AG09319 (cell line): ENCODE data around the gene OTOG.

Experiments used
- DNase-seq: peaks from one replicate; pipeline ENCODE4 v3.0.0-alpha.2; 2010; ENCODE audit warnings: low read depth; ENCODE audit errors: extremely low read depth
- CTCF ChIP-seq: IDR thresholded peaks from 2 replicates; pipeline ENCODE4 v1.5.1; 2011; ENCODE audit warnings: low read depth, mild to moderate bottlenecking, inconsistent platforms, low read length, moderate library complexity

OTOG gene

DNA sequence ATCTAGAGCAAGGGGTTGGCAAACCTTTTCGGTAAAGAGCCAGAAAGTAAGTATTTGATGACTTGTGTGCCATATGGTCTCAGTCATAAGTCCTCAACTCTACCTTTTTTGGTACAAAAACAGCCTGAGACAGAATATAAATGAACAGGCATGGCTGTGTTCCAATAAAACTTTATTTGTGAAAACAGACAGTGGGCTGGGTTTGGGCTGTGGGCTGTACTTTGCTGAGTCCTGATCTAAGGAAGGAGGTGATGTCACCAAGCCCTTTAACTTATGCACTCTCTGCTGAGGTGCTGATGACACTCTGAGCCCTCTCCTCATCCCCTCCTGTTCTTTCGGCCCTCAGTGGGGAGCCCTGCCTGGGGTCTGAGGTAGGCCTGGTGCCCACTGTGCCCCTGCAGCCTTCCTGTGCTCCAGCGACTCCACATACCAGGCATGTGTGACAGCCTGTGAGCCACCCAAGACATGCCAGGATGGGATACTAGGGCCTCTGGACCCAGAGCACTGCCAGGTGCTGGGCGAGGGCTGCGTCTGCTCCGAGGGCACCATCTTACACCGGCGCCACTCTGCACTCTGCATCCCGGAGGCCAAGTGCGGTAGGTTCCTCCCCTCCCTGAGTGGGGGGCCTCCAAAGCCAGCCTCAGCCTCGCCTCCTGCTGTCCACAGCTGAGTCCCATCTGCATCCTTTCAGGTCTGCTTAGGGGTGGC is 86.4 kb downstream of the OTOG start:
- no peak for TF ChIP-seq CTCF
- DNase-seq, result no peak

- no peak for DNase-seq
- TF ChIP-seq CTCF, result no peak
Observed at GRCh38 chr11:17633987-17634775, 87.1 kb downstream of the OTOG start.

- DNase-seq, result no peak
- no peak for TF ChIP-seq CTCF
Observed at GRCh38 chr11:17634776-17635550, 87.9 kb downstream of the OTOG start.

DNA sequence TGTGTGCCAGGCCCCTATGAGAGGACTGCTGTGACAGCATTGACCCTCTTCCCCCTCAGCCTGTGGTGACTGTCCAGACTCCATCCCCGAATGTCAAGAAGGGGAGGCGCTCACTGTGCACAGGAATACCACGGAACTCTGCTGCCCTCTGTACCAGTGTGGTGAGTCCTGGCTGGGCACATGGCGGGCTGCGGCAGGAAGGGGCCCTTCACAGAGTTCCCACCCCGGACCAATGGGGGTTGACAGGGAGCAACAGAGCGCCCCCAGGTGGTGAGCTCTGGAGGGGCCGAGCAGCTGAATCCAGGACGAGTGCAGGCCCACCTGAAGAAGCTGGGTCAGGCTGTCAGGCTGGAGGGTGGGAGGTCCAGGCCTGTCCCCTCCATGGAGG is 88.5 kb downstream of the OTOG start:
- no peak for TF ChIP-seq CTCF
- DNase-seq, result no peak

- DNase-seq, result no peak
- TF ChIP-seq CTCF, result no peak
Observed at GRCh38 chr11:17636721-17637120, 89.7 kb downstream of the OTOG start.

DNA sequence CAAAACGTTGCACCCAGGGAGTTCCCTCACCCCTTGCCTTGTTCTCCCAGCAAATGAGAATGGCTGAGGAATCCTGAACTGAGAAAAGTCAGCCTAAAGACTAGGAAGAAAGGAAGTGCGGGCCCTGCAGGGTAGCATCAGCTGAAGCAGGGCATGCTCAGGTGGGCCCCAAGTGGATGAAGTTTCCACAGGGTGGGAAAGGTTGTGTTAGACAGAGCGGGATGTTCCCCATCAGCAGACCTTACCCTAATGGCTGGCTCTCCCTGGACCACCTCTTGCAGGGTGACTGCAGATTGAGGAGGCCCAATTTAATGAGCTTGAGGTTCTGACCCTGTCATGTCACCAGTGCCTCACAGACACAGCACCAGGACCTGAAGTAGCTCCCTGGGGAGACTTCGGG is 90.8 kb downstream of the OTOG start:
- no peak for DNase-seq
- no peak for TF ChIP-seq CTCF

GRCh38 chr11:17638311-17638710 is 91.3 kb downstream of the OTOG start:
- no peak for DNase-seq
- no peak for TF ChIP-seq CTCF
